Loucy (cell line): ENCODE results near the gene MBNL1.

Experiments
- CTCF ChIP-seq: fragments of 200-600 bp; sonication (generic); conservative IDR thresholded peaks from 2 replicates; pipeline ENCODE4 v1.5.1; 2014; ENCODE audit warnings: mild to moderate bottlenecking, antibody characterized with exemption, low read length
- EZH2phosphoT487 ChIP-seq: fragments of 200-600 bp; IDR thresholded peaks from 2 replicates; pipeline ENCODE4 v1.6.1; 2018; ENCODE audit warnings: antibody characterized with exemption, mild to moderate bottlenecking, moderate library complexity, borderline replicate concordance

- TF ChIP-seq CTCF: no peak
- TF ChIP-seq EZH2phosphoT487: no peak
Measured at GRCh38 chr3:152305075-152305474, 36.3 kb downstream of the MBNL1 start.
